Esophagus mucosa (tissue), 1 donor: Measurements from ENCODE around the gene EVPL. TPM values are rescaled to one million over a fixed set of nuclear protein-coding genes. Genes with fewer than 3 reads are reported as not detected.

Experiments used
- ATAC-seq: fragments of 200-7000 bp; cut with Tn5 transposase; one replicate; pipeline ENCODE4 v1.9.1; 2020
- total RNA-seq: library from RNA; stranded (reverse); gene quantifications from one replicate; pipeline ENCODE4 v1.2.4, GENCODE V29; 2023
- donor health status: DM: yes; HTN: yes; CAD: no.

EVPL gene
- total RNA-seq, 1 donor from 2014 or later, result 175 TPM

- ATAC-seq, result no peak
Observed at GRCh38 chr17:76017481-76018339, 9.4 kb downstream of the EVPL start.

- no peak for ATAC-seq
Observed at GRCh38 chr17:76014925-76015261, 12.2 kb downstream of the EVPL start.

- ATAC-seq, result peak; percentile 71
Observed at GRCh38 chr17:76014100-76014924, 12.8 kb downstream of the EVPL start.

GRCh38 chr17:76013377-76013932 lies 13.7 kb downstream of the EVPL start:
- ATAC-seq, result no peak

- ATAC-seq, result no peak
Observed at GRCh38 chr17:76011951-76012350, 15.2 kb downstream of the EVPL start.

GRCh38 chr17:76009969-76010661 lies 17.0 kb downstream of the EVPL start:
- no peak for ATAC-seq

- ATAC-seq, result no peak
Observed at GRCh38 chr17:76009447-76009846, 17.7 kb downstream of the EVPL start.

- ATAC-seq, result no peak
Observed at GRCh38 chr17:76008630-76009425, 18.3 kb downstream of the EVPL start.

GRCh38 chr17:76008208-76008607 lies 18.9 kb downstream of the EVPL start:
- ATAC-seq, result no peak

- ATAC-seq, result no peak
Observed at GRCh38 chr17:76007850-76008165, 19.3 kb downstream of the EVPL start.

GRCh38 chr17:76007131-76007849 lies 19.8 kb downstream of the EVPL start:
- ATAC-seq, result no peak

GRCh38 chr17:76005263-76006149 lies 21.6 kb downstream of the EVPL start:
- peak; percentile 10 for ATAC-seq

GRCh38 chr17:76004750-76005262 lies 22.3 kb downstream of the EVPL start:
- ATAC-seq, result peak; percentile 2

GRCh38 chr17:76003915-76004314 lies 23.2 kb downstream of the EVPL start:
- no peak for ATAC-seq

- no peak for ATAC-seq
Observed at GRCh38 chr17:76002100-76002499, 25.0 kb downstream of the EVPL start.

GRCh38 chr17:76000755-76001521 lies 26.2 kb downstream of the EVPL start, which contains the start of gene CDK3:
Gene CDK3 (plus strand): TSS chr17:76000855. CDS start chr17:76001426, 571 bp downstream.
- peak; percentile 0 for ATAC-seq

GRCh38 chr17:76000016-76000754 lies 26.9 kb downstream of the EVPL start:
- ATAC-seq, result peak; percentile 36

- no peak for ATAC-seq
Observed at GRCh38 chr17:75998327-75998795, 28.7 kb downstream of the EVPL start.
